Body of pancreas (tissue), 4 donors: ENCODE measurements around the gene C14orf119. TPM values are rescaled to one million over a fixed set of nuclear protein-coding genes. Genes with fewer than 3 reads are reported as not detected.

Source experiments
- ATAC-seq: fragments of 150-250 bp; one replicate; pipeline ENCODE4 v1.9.1; 2016
- DNase-seq, 4 donors: peaks; one replicate each; pipeline ENCODE4 v3.0.0-alpha.2; 2019
- H3K27ac ChIP-seq, 4 donors: fragments of 200-600 bp; sonication (generic); 1 replicate in 3 of 4; 2 replicates in 1 of 4; pipeline versions ENCODE4 v1.5.1 to v1.6.1; 2016 to 2019; ENCODE audit warnings: mild to moderate bottlenecking in 1 of 4, mixed read lengths in 1 of 4, moderate library complexity in 1 of 4
- H3K27me3 ChIP-seq, 2 donors: fragments of 200-600 bp; sonication (generic); one replicate each; pipeline ENCODE4 v1.6.0; 2016; ENCODE audit warnings: mild to moderate bottlenecking in 1 of 2
- H3K36me3 ChIP-seq, 2 donors: fragments of 200-600 bp; sonication (generic); replicated peaks in 1 of 2; 2 replicates each; pipeline ENCODE4 v1.5.1; 2016; ENCODE audit warnings: low read depth in 2 of 2; ENCODE audit not compliant: insufficient read depth in 1 of 2
- H3K4me1 ChIP-seq: fragments of 200-600 bp; sonication (generic); one replicate; pipeline ENCODE4 v1.6.0; 2016
- H3K4me3 ChIP-seq, 2 donors: fragments of 200-600 bp; sonication (generic); 1 replicate in 1 of 2; 2 replicates in 1 of 2; pipeline ENCODE4 v1.5.1; 2016 to 2019
- H3K9me3 ChIP-seq, 3 donors: fragments of 200-600 bp; sonication (generic); 1 replicate in 2 of 3; 2 replicates in 1 of 3; pipeline ENCODE4 v1.5.1; 2016
- CTCF ChIP-seq, 7 experiments: fragments of 450-650 bp in 4 of 7; fragments of 200-600 bp in 3 of 7; sonication (generic) in 3 of 7; IDR thresholded peaks; one replicate each; pipeline ENCODE4 v1.5.1; 2016 to 2019; ENCODE audit warnings: antibody characterized with exemption in 7 of 7
- POLR2A ChIP-seq, 3 donors: fragments of 450-650 bp; IDR thresholded peaks; one replicate each; pipeline ENCODE4 v1.6.1; 2016; ENCODE audit warnings: antibody characterized with exemption in 3 of 3, mild to moderate bottlenecking in 2 of 3
- WGBS, 2 donors: methylation state at CpG; one replicate each; pipeline ENCODE4 v1.1.5; 2017; 5-methylcytosine and 5-hydroxymethylcytosine counted together
- intact Hi-C: fragments of 100-400 bp; cut with DNase I; formaldehyde crosslinking; loops from one replicate; pipeline ENCODE4 v1.15.1; 2023
- total RNA-seq, 2 donors: library from RNA; depleted of rRNA; stranded (reverse); fragments of >200 nt; gene quantifications; one replicate each; pipeline ENCODE4 v1.1.0, GENCODE V29; 2016

C14orf119 gene
- total RNA-seq, 2 donors from 2014 or later = 3.6 to 7.0 TPM

DNA sequence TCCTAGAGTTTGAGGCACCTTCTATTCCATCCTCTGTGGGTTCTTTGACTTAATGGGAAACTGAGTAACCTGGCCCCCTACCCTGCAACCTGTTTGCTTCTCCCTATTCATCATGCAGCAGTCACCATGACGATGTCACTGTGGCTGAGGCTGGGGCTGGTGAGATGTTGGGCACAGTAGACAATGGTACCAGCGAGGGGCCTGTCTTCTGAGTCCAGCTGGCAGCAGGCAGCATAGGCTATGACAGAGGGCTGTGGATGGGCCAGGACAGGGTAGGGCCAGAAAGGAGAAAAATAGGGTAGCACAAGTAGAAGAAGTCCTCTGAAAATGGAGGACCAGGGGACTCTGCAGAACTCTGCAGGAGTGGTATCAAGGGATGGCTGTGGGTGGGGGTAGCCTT is 7.5 kb downstream of the C14orf119 start:
- Histone ChIP-seq H3K36me3 (no peaks in the 10 kb centered on the region), H3K27ac (no peak overlapping the region), H3K27me3 (no peaks in the 10 kb centered on the region), H3K4me1 (peaks cover 22% of the 10 kb centered on the region), H3K9me3 (no peaks in the 10 kb centered on the region), H3K4me3 (no peak overlapping the region)
- intact Hi-C loops = no loop called here
- TF ChIP-seq CTCF (IDR thresholded peaks at IDR 0.05) = no peak
- TF ChIP-seq POLR2A (IDR thresholded peaks at IDR 0.05) = no peak
- 80 to 86% methylated on average over 2 of the region's 2 CpGs for WGBS, 2 donors
- DNase-seq (no peak), ATAC-seq (no peak)

DNA sequence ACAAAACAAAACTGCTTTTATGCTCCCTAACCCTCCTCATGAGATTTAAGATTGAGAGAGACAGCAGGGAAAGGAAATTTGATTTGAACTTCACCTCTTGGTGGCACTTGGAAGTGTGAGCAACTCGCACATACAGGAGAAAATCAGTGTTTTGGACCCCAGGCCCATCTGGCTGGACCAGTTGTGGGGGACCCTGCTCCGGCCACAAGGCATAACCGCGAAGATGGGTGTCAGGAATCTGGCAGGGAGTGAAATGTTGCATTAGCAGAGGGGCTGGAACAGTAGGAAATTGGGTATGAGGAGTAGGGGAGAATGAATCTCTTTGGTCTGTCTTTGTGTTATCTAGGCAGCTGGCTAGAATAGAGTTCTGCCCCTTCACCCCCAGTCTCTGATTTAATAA is 8.3 kb downstream of the C14orf119 start:
- no peak for DNase-seq
- no peaks in the 10 kb centered on the region for H3K36me3 ChIP-seq
- no peaks in the 10 kb centered on the region for H3K27me3 ChIP-seq
- intact Hi-C loops = no loop called here
- TF ChIP-seq POLR2A (IDR thresholded peaks at IDR 0.05) (no peak), CTCF (IDR thresholded peaks at IDR 0.05) (no peak)
- peaks cover 14% of the 10 kb centered on the region for H3K4me1 ChIP-seq
- H3K4me3 ChIP-seq = no peak overlapping the region
- no peak for ATAC-seq
- H3K9me3 ChIP-seq = no peaks in the 10 kb centered on the region
- H3K27ac ChIP-seq = no peak overlapping the region
- 71 to 81% methylated on average over 4 of the region's 4 CpGs for WGBS, 2 donors

DNA sequence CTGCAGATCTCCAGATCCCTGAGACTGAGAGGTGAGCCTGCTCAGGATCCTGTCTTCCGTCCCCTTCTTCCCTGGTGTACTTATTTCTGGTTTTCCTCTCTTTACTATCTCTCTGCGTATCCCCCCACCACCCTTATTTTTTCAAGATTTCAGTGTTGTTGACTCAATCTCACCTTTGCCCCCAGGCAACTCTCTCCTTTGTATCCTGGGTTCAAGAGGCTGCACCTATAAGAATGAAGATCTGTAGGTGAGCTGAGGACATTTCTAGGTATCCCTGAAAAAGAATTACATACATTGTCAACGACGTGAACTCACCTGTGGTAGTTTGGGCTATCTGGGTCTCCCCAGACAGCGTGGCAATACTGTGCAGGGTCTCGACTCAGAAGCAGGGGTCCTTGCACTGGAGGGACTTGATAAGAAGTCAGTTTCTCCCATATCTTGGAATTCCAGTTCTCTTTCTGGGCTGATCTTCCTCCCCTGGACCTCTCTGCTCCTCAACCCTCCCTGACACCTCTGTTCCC is 8.8 kb downstream of the C14orf119 start:
- DNase-seq (no peak), ATAC-seq (no peak)
- Histone ChIP-seq H3K27me3 (no peaks in the 10 kb centered on the region), H3K4me3 (no peak overlapping the region), H3K36me3 (no peaks in the 10 kb centered on the region), H3K27ac (no peak overlapping the region), H3K9me3 (no peaks in the 10 kb centered on the region), H3K4me1 (peaks cover 8% of the 10 kb centered on the region)
- 65 to 69% methylated on average over 6 of the region's 6 CpGs for WGBS, 2 donors
- TF ChIP-seq POLR2A (IDR thresholded peaks at IDR 0.05) (no peak), CTCF (IDR thresholded peaks at IDR 0.05) (no peak)
- intact Hi-C loops = no loop called here

DNA sequence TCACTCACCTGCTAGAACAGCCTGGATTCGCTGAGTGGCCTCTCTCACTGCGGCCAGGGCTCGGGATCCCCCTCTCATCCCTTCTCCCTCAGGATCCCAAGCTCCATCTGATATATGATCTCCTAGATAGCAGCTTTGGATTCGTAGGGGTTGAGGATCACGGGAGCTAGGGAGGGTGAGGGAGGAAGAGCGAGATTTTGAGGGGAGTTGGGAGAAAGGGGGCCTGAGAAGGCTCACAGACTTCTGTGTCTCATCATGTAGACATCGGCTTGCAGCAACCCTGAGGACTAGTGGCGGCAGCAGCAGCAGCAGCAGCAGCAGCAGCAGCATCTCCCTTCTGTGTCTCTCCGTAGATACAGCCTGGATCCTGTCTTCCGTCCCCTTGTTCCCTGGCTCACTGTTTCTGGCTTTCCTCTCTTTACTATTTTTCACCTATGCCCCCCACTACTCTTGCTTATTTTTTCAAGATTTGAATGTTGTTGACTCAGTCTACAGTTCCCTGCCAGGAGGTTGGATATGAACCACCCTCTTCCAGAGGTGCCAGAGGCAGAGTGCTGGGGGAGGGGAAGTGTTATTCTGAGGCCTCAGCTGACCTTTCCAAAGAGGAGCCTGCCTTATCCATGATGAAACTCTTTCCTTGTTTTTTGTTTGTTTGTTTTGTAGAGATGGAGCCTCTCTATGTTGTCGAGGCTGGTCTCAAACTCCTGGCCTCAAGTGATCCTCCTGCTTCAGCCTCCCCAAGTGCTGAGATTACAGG is 9.5 kb downstream of the C14orf119 start, which contains the start of gene CIROP:
CIROP (minus strand) TSS at position 399 of the 757 bp plus-strand sequence; CDS start at position 330, 69 bp downstream.
- Histone ChIP-seq H3K4me3 (no peak within 1 kb of the TSS), H3K36me3 (no peaks in the 10 kb centered on the region), H3K4me1 (peaks cover 2% of the 10 kb centered on the region), H3K27me3 (no peaks in the 10 kb centered on the region), H3K27ac (no peak within 1 kb of the TSS), H3K9me3 (no peaks in the 10 kb centered on the region)
- WGBS, 2 donors = 70 to 72% methylated on average over 11 of the region's 11 CpGs
- DNase-seq (no peak), ATAC-seq (no peak)
- TF ChIP-seq POLR2A (IDR thresholded peaks at IDR 0.05) (no peak), CTCF (IDR thresholded peaks at IDR 0.05) (no peak)
- intact Hi-C loops = no loop called here
